ENCODE measurements around the gene CYP46A1. TPM values are rescaled to one million over a fixed set of nuclear protein-coding genes. Genes with fewer than 3 reads are reported as not detected.

Gene CYP46A1
- total RNA-seq, 1 experiment from 2014 or later = 0.36 TPM

DNA sequence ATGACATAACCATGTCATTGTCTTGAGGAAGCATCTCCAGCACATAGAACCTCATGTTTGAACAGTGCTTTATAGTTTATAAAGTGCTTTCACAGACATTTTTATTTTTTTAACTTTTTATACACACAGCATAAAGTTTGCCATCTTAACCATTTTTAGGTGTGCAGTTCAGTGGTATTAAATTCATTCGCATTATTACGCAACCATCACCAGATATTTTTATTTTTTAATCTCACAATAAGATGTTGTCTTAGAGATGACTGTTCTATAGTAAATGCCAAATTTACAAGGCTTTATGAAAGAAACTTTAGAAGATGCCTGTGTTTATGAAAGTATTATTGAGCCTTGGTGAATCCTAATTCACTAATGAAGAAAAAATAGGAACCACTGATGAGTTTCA is 19.9 kb downstream of the CYP46A1 start:
- no peak overlapping the region for H3K4me3 ChIP-seq (ENCODE audit: low read depth in 2 of 2, low read length in 2 of 2)
- CTCF ChIA-PET = no interaction called here
- BruUV-seq (replicated peaks) = no TSS peak

DNA sequence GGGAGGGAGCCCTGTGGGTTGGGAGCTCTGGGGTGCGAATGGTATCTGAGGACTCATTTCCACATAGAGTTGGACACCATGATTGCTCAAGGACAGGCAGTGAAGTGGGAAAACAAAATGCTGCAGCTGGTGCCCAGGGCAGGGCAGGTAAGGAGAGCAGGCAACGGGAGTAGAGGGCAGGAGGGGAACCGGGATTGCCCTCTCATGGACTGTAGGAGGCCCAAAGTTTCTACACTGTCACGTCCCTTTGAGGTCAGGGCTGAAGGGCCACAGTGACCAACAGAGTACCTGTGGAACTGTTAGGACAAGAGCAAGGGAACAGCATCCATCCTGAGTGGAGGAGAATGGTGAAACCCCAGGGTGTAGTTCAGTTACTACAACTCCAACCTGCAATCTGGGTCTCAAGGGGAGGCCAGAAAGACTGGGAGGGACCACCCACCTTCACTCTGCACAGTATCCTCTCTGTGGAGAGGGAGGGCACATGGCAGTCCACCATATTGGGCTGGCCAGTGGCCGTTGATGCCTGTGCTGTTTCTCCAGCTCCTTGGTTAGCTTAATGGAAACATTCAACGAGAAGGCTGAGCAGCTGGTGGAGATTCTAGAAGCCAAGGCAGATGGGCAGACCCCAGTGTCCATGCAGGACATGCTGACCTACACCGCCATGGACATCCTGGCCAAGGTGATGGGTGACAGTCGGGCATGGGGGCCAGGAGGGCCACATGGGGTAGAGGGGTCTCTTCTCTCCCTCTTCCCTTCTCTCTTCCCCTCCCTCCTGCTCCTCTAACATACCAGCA is 22.2 kb downstream of the CYP46A1 start:
- intact Hi-C loops (cut with micrococcal nuclease; ENCODE audit: unreplicated experiment) (no loop called here), in situ Hi-C loops (cut with HindIII; ENCODE audit: low pct_unique_long_range_greater_than_20kb, low sequenced_read_pairs) (no loop called here)
- ChIA-PET POLR2A (no interaction called here), CTCF (no interaction called here)
- no peak overlapping the region for H3K27ac ChIP-seq (ENCODE audit: low read length)
- no peak for ATAC-seq
- no peaks in the 10 kb centered on the region for H3K36me3 ChIP-seq (ENCODE audit: control insufficient read depth, insufficient read depth, low read length)
- H3K9me3 ChIP-seq (ENCODE audit: control insufficient read depth, insufficient read depth, low read depth, low read length) = no peaks in the 10 kb centered on the region
- TF ChIP-seq, protein P1, sequence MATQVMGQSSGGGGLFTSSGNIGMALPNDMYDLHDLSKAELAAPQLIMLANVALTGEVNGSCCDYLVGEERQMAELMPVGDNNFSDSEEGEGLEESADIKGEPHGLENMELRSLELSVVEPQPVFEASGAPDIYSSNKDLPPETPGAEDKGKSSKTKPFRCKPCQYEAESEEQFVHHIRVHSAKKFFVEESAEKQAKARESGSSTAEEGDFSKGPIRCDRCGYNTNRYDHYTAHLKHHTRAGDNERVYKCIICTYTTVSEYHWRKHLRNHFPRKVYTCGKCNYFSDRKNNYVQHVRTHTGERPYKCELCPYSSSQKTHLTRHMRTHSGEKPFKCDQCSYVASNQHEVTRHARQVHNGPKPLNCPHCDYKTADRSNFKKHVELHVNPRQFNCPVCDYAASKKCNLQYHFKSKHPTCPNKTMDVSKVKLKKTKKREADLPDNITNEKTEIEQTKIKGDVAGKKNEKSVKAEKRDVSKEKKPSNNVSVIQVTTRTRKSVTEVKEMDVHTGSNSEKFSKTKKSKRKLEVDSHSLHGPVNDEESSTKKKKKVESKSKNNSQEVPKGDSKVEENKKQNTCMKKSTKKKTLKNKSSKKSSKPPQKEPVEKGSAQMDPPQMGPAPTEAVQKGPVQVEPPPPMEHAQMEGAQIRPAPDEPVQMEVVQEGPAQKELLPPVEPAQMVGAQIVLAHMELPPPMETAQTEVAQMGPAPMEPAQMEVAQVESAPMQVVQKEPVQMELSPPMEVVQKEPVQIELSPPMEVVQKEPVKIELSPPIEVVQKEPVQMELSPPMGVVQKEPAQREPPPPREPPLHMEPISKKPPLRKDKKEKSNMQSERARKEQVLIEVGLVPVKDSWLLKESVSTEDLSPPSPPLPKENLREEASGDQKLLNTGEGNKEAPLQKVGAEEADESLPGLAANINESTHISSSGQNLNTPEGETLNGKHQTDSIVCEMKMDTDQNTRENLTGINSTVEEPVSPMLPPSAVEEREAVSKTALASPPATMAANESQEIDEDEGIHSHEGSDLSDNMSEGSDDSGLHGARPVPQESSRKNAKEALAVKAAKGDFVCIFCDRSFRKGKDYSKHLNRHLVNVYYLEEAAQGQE (IDR thresholded peaks at IDR 0.05; ENCODE audit: insufficient read depth in 1 of 2, low read depth in 2 of 2, low read length in 1 of 2) = no peak
- TF ChIP-seq, protein P2, sequence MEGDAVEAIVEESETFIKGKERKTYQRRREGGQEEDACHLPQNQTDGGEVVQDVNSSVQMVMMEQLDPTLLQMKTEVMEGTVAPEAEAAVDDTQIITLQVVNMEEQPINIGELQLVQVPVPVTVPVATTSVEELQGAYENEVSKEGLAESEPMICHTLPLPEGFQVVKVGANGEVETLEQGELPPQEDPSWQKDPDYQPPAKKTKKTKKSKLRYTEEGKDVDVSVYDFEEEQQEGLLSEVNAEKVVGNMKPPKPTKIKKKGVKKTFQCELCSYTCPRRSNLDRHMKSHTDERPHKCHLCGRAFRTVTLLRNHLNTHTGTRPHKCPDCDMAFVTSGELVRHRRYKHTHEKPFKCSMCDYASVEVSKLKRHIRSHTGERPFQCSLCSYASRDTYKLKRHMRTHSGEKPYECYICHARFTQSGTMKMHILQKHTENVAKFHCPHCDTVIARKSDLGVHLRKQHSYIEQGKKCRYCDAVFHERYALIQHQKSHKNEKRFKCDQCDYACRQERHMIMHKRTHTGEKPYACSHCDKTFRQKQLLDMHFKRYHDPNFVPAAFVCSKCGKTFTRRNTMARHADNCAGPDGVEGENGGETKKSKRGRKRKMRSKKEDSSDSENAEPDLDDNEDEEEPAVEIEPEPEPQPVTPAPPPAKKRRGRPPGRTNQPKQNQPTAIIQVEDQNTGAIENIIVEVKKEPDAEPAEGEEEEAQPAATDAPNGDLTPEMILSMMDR (IDR thresholded peaks at IDR 0.05) = no peak
- TF ChIP-seq SIN3A (IDR thresholded peaks at IDR 0.05; ENCODE audit: borderline replicate concordance, insufficient read depth, low read depth, low read length) = no peak
- TF ChIP-seq TCF7L2 (IDR thresholded peaks at IDR 0.05; ENCODE audit: low read depth, low read length) = no peak
- TF ChIP-seq POLR2AphosphoS5 (IDR thresholded peaks at IDR 0.05; ENCODE audit: low read depth, low read length) = no peak
- BruUV-seq (replicated peaks) = no TSS peak
- H3K4me3 ChIP-seq (ENCODE audit: low read depth in 2 of 2, low read length in 2 of 2) = no peak overlapping the region
- H3K27me3 ChIP-seq (ENCODE audit: control insufficient read depth, insufficient read depth, low read length) = no peaks in the 10 kb centered on the region
- DNase-seq (ENCODE audit: low read depth, low spot score) = no peak
- no peaks in the 10 kb centered on the region for H3K4me1 ChIP-seq (ENCODE audit: control insufficient read depth, insufficient read depth, low read length)

More for the DNA sequence above, 19.9 kb downstream of the CYP46A1 start:
- TF ChIP-seq, protein P2 (IDR thresholded peaks at IDR 0.05) = no peak
- TF ChIP-seq TCF7L2 (IDR thresholded peaks at IDR 0.05; ENCODE audit: low read depth, low read length) (no peak), SIN3A (IDR thresholded peaks at IDR 0.05; ENCODE audit: borderline replicate concordance, insufficient read depth, low read depth, low read length) (no peak), POLR2AphosphoS5 (IDR thresholded peaks at IDR 0.05; ENCODE audit: low read depth, low read length) (no peak)
- TF ChIP-seq, protein P1 (IDR thresholded peaks at IDR 0.05; ENCODE audit: insufficient read depth in 1 of 2, low read depth in 2 of 2, low read length in 1 of 2) = no peak
- H3K27ac ChIP-seq (ENCODE audit: low read length) = no peak overlapping the region
- H3K9me3 ChIP-seq (ENCODE audit: control insufficient read depth, insufficient read depth, low read depth, low read length) = no peaks in the 10 kb centered on the region
- no peaks in the 10 kb centered on the region for H3K4me1 ChIP-seq (ENCODE audit: control insufficient read depth, insufficient read depth, low read length)
- intact Hi-C loops (cut with micrococcal nuclease; ENCODE audit: unreplicated experiment) (no loop called here), in situ Hi-C loops (cut with HindIII; ENCODE audit: low pct_unique_long_range_greater_than_20kb, low sequenced_read_pairs) (no loop called here)
- ATAC-seq (no peak), DNase-seq (ENCODE audit: low read depth, low spot score) (no peak)
- no peaks in the 10 kb centered on the region for H3K36me3 ChIP-seq (ENCODE audit: control insufficient read depth, insufficient read depth, low read length)
- POLR2A ChIA-PET = no interaction called here
- no peaks in the 10 kb centered on the region for H3K27me3 ChIP-seq (ENCODE audit: control insufficient read depth, insufficient read depth, low read length)

All from Panc1 (cell line).